Measurements from ENCODE around the gene CDH4. TPM values are rescaled to one million over a fixed set of nuclear protein-coding genes. Genes with fewer than 3 reads are reported as not detected.

Gene CDH4
- total and polyA plus RNA-seq, 2 of the 8 experiments (the other 6 are each of a cell fraction or from before 2014, with no cell fraction given): 4.3 to 7.9 TPM

- no peak overlapping the region for H3K56ac ChIP-seq (replicated peaks; ENCODE audit: insufficient read length, low read depth, low read length)
- H3K9ac ChIP-seq (replicated peaks in 1 of 4; ENCODE audit: extremely low read depth in 1 of 4, low read depth in 3 of 4, low read length in 3 of 4): no peak overlapping the region
- H3K23ac ChIP-seq (ENCODE audit: insufficient read length): no peak overlapping the region
- H3K36me3 ChIP-seq (ENCODE audit: control insufficient read depth in 2 of 4, insufficient read depth in 4 of 4, low read length in 3 of 4): no peaks in the 10 kb centered on the region
- H3K9me3 ChIP-seq (ENCODE audit: insufficient read depth in 2 of 2, low read depth in 1 of 2, low read length in 1 of 2): no peaks in the 10 kb centered on the region
- H3K27ac ChIP-seq (ENCODE audit: low read depth, low read length): no peak overlapping the region
- H2BK120ac ChIP-seq (replicated peaks; ENCODE audit: low read depth, low read length): no peak overlapping the region
- WGBS, 2 experiments (ENCODE audit: extremely low coverage in 1 of 2, insufficient coverage in 1 of 2, insufficient read length in 1 of 2, insufficient replicate concordance in 2 of 2, low coverage in 1 of 2, low lambda C conversion rate in 2 of 2, missing lambda C conversion rate in 1 of 2): 74% methylated on average over 6 of the region's 6 CpGs; no CpG with 5 or more reads in 1 of the 2 experiments
- H3K4ac ChIP-seq (replicated peaks; ENCODE audit: insufficient read length, low read depth, low read length): no peak overlapping the region
- FAIRE-seq (no peak), DNase-seq (ENCODE audit: low read depth in 1 of 2, low spot score in 2 of 2) (no peak)
- no peak overlapping the region for H2BK12ac ChIP-seq (ENCODE audit: low read depth, low read length)
- H4K8ac ChIP-seq (ENCODE audit: extremely low read depth, insufficient read depth, low read length): no peak overlapping the region
- no peak overlapping the region for H3K4me2 ChIP-seq (ENCODE audit: insufficient read depth in 1 of 2, low read depth in 2 of 2, low read length in 2 of 2)
- ChIA-PET POLR2A (ENCODE audit: partially characterized antibody) (no interaction called here), CTCF (ENCODE audit: partially characterized antibody) (interaction anchor here (1.0 kb wide), 1 partner anchor 60 kb away, joined by 3 read pairs; no protein-coding TSS in a partner anchor)
- no peaks in the 10 kb centered on the region for H3K79me2 ChIP-seq (ENCODE audit: control insufficient read depth in 1 of 2, insufficient read depth in 2 of 2, low read length in 2 of 2)
- no peak overlapping the region for H4K5ac ChIP-seq (ENCODE audit: insufficient read length, low read depth, low read length)
- no peak overlapping the region for H3K4me3 ChIP-seq (ENCODE audit: extremely low read depth in 1 of 4, insufficient read depth in 2 of 4, low read depth in 3 of 4, low read length in 4 of 4)
- H3K18ac ChIP-seq (ENCODE audit: extremely low read depth, low read length): no peak overlapping the region
- H2BK5ac ChIP-seq (ENCODE audit: low read depth, low read length): no peak overlapping the region
- H2BK20ac ChIP-seq (ENCODE audit: low read length): no peak overlapping the region
- peaks cover 2% of the 10 kb centered on the region in 2 experiments for H4K20me1 ChIP-seq (replicated peaks in 1 of 2; ENCODE audit: control insufficient read depth in 1 of 2, insufficient read depth in 2 of 2, low read length in 2 of 2)
- no peak overlapping the region for H3K14ac ChIP-seq (ENCODE audit: insufficient read length)
- no peak overlapping the region for H2AFZ ChIP-seq (ENCODE audit: low read length)
- no peak overlapping the region for H4K91ac ChIP-seq (replicated peaks; ENCODE audit: insufficient read length, low read length)
- peaks cover 5 to 24% (median 8%) of the 10 kb centered on the region in 4 experiments; a peak in 6 of 7 replicates for H3K4me1 ChIP-seq (replicated peaks in 1 of 4; ENCODE audit: control insufficient read depth in 3 of 4, insufficient read depth in 4 of 4, low read length in 3 of 4)
- no peaks in the 10 kb centered on the region; the same call in 1 of the 2 replicates for H3K79me1 ChIP-seq (ENCODE audit: low read depth, low read length)
- H2BK15ac ChIP-seq (ENCODE audit: low read length): no peak overlapping the region
- H3K27me3 ChIP-seq (replicated peaks in 1 of 4; ENCODE audit: control insufficient read depth in 3 of 4, extremely low read depth in 1 of 4, insufficient read depth in 3 of 4, low read length in 3 of 4): no peaks in the 10 kb centered on the region; a peak in 1 of 7 replicates
- H2AK5ac ChIP-seq (ENCODE audit: low read depth, low read length): no peak overlapping the region
- H3K23me2 ChIP-seq (ENCODE audit: low read depth, low read length): no peaks in the 10 kb centered on the region
- TF ChIP-seq RAD21 (IDR thresholded peaks at IDR 0.05 in 1 of 2, conservative IDR thresholded peaks at IDR 0.05 in 1 of 2; ENCODE audit: low read depth in 2 of 2, low read length in 2 of 2) (no peak), SP4 (IDR thresholded peaks at IDR 0.05; ENCODE audit: low read length) (no peak), RXRA (IDR thresholded peaks at IDR 0.05; ENCODE audit: insufficient read depth, low read depth, low read length) (no peak)
These were observed 703.8 kb downstream of the CDH4 start for GRCh38 chr20:61955668-61956395.

Measured in H1 (cell line).